GM18511 (cell line): ENCODE results near the gene SLC26A8.
"Not testable (repeated sequence)": the region's sequence is repeated elsewhere in the genome, so short reads cannot be mapped to it uniquely, and the experiment has no call there.

ENCODE experiments used
- ATAC-seq: cut with Tn5 transposase; IDR thresholded peaks from one replicate; pipeline ENCODE4 v1.9.1; 2021; ENCODE audit warnings: mild to moderate bottlenecking, moderate library complexity; ENCODE audit not compliant: unreplicated experiment

Gene SLC26A8

DNA sequence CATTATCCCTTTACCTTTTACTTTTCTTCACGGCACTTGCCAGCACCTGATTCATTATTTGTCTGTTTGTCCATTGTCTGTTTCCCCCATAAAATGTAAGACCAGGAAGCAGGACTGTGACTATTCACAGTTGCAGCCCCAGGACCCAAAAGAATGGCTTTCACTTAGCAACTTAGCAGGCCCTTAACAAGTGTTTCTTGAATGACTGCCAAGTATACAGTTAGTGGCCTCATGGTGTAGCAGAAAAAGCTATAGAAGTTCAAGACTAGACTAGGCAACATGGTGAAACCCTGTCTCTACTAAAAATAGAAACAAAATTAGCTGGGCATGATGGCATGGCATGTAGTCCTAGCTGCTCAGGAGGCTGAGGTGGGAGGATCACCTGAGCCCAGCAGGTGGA is 4.3 kb downstream of the SLC26A8 start:
- no peak for ATAC-seq

DNA sequence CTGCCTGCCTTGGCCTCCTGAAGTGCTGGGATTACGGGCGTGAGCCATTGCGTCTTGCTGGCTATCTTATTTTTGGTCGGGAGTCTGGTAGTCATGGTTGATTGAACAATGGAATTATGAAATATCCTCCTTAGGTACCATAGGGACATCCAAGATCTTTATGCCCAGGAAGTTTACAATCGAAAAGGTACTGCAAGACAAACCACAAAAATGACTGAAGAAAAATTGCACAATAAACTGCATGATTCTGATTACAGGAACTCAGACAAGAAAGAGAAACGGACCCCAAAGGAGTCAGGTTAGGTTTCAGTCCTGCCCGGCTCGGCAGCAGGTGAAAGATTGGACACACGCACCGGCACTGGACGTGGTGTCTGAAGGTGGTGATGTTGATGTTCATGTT is 5.3 kb downstream of the SLC26A8 start:
- no peak for ATAC-seq

- ATAC-seq, result no peak
Measured at GRCh38 chr6:36018339-36018738, 6.1 kb downstream of the SLC26A8 start.

DNA sequence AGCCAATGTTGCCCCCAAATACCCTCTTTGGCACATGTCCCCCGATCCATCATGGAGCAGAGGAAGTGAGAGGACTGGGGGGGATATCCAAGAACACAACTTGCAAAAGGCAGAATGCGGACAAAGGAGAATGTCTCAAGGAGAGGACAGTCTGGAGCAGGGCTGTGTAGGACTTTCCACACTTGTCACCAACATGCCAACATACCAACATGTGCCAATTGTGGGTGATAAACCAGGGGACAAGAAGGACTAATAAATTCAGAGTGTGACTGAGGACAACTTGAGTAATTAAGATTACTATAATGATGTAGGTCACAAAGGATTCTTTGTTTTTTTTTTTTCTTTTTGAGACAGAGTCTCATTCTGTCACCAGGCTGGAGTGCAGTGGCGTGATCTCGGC is 8.8 kb downstream of the SLC26A8 start:
- no peak for ATAC-seq

- no peak for ATAC-seq
Measured at GRCh38 chr6:36000451-36000850, 24.0 kb downstream of the SLC26A8 start.

- no peak for ATAC-seq
Measured at GRCh38 chr6:35993150-35993549, 31.3 kb downstream of the SLC26A8 start.

DNA sequence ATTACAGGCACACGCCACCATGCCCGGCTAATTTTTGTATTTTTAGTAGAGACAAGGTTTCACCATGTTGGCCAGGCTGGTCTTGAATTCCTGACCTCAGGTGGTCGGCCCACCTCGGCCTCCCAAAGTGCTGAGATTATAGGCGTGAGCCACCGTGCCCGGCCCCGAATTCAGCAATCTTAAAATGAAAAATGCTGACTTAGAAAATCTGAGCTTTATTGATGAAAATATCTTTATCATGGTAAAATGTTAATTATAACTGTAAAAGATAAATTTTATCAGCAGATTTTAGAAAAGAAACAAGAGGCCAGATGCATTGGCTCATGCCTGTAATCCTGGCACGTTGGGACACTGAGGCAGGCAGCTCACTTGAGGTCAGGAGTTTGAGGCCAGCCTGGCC is 36.4 kb downstream of the SLC26A8 start:
- not testable (repeated sequence) for ATAC-seq

GRCh38 chr6:35984701-35985100 is 39.7 kb downstream of the SLC26A8 start:
- no peak for ATAC-seq

- ATAC-seq, result no peak
Measured at GRCh38 chr6:35980991-35981645, 43.3 kb downstream of the SLC26A8 start.

GRCh38 chr6:35980126-35980525 is 44.3 kb downstream of the SLC26A8 start:
- ATAC-seq, result not testable (repeated sequence)

DNA sequence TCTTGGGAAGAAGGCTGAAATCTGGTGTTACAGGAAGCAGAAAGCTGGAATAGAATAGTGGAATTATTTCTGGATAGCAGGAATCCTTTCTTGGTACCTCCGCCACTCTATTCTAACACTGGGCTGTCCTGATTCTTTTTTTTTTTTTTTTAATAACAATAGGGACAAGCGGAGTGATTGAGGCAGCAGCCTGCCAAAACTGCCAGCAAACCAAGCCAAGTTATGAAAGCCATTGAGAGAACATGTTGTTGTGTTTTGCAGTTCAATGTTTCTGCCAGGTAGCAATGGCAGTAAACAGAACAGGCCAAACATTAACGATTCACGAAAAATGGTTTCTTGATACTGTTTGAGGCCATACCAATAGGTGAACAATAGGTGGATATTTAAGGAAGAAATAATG is 47.1 kb downstream of the SLC26A8 start:
- no peak for ATAC-seq

- peak; percentile 77 for ATAC-seq
Measured at GRCh38 chr6:35973670-35974222, 50.7 kb downstream of the SLC26A8 start.

- ATAC-seq, result no peak
Measured at GRCh38 chr6:35972471-35973367, 51.7 kb downstream of the SLC26A8 start.

DNA sequence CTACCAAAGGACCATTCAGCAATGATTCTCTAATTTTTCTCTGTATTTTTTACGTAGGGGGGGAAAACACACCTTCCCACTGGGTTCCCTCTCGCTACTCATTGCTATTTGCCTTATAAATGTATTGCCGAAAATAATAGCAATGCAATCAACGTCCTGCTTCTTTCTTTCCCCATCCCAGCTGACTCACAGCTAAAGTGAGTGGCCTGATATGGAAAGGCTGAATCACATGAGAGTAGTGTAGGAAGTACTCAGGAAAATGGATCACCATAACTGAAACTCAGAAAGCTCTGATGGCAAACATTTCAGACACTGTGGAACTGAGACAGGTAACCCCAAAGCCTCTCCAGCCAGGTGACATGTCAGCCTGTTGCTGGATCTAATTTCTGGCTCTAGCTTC is 54.3 kb downstream of the SLC26A8 start:
- no peak for ATAC-seq

DNA sequence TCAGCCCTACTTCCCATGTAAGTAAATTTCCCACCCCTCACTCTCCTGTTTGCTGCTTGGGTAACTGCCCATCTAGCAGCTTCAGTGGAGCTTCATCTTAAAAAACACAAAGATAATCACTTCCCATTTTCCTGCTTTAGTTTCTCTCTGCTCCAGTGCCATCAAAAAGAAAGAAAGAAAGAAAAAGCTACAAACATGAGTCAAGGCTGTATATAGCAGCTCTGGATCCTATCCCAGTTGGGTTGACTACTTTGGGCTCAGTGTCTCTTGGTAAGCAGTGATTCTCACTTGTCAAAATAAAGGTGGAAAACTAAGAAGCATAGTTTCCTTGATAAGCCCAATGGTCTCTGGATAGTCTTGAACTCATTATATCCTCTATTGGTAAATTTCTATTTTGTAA is 54.8 kb downstream of the SLC26A8 start:
- no peak for ATAC-seq

- no peak for ATAC-seq
Measured at GRCh38 chr6:35968821-35969220, 55.6 kb downstream of the SLC26A8 start.

DNA sequence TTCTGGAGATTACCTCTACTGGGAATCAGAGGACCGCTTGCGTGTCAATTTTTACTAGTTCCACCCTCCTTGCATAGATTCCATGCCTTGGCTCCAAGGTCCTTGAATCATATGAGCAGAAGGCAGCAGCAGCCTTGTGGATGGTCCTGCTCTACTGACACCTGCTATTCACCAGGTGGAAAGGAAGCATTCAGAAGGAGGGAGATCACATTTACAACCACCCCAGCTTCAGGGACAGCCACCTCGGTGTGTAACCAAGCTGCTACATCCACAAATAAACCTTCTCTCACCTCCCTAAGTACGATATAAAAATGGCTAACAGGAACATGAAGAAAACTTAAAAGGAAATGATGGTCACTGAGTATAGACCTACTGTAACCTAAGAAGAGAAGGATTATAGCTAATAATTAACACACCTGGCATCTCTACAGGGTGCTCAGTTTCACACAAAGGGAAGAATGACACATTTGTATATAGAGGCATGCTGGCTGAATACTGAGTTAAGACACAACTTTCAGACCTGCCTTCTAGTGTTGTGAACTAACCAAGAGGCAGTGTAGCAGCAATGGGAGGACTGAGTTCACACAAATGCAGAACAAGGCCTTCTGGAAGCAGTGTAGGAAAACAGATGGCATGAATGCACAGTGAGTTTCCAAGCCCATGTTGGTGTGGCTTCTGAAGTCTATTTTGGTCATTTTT is 57.2 kb downstream of the SLC26A8 start:
- ATAC-seq, result no peak

DNA sequence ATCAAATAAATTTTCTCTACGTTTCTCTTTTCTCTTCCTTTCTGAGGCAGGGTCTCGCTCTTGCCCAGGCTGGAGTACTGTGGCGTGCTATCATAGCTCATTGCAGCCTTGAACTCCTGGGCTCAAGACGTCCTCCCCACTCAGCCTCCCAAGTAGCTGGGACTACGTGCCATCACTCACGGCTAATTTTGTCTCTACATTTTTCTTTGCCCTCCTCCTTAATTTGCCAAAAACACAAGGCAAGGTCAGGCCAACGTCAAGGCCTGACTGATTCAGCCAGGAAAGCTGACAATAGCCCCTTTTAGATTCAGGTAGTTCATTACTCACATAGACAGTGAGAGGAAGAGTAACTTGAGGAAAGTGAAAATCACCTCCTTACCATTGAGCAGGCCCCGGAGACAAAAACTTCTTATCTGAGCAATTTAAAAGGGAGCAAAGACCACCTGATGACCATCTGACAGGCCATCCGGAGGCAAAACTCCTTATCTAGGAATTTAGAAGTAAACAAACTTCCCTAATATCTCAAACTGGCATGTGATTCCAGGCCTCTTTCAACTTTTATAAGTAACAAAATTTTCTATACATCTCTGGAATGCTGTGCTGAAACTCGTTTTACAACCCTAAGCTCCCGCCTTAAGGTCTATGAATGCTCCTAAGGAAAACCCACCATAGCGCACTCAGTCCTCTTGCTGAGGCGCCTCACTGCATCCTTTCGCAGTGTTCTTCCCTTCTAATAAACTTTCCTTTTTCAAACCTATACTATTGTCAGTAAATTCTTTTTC is 61.5 kb downstream of the SLC26A8 start:
- ATAC-seq, result no peak

DNA sequence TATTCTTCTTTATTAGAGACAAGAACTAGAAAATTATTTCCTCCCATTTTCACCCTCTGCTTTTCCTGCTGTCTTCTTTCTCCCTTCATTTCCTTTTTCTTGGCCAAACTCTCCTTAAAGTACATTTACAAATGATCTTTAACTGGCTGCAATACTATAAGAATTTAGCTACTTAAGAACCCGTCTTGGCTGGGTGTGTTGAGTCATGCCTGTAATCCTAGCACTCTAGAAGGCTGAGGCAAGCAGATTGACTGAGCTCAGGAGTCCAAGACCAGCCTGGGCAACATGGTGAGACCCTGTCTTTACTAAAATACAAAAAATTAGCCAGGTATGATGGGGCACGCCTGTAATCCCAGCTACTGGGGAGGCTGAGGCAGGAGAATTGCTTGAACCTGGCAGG is 64.3 kb downstream of the SLC26A8 start:
- no peak for ATAC-seq

DNA sequence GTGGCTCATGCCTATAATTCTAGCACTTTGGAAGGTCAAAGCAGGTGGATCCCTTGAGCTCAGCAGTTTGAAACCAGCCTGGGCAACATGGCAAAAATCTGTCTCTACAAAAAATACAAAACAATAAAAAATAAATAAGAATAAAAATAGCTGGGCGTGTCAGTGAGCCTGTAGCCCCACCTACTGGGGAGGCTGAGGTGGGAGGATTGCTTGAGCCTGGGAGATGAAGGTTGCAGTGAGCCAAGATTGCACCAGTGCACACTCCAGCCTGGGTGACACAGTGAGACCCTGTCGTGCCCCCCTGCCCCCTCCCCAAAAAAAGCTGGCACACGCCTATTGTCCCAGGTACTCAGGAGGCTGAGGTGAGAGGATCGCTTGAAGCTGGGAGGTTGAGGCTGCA is 68.5 kb downstream of the SLC26A8 start:
- no peak for ATAC-seq

DNA sequence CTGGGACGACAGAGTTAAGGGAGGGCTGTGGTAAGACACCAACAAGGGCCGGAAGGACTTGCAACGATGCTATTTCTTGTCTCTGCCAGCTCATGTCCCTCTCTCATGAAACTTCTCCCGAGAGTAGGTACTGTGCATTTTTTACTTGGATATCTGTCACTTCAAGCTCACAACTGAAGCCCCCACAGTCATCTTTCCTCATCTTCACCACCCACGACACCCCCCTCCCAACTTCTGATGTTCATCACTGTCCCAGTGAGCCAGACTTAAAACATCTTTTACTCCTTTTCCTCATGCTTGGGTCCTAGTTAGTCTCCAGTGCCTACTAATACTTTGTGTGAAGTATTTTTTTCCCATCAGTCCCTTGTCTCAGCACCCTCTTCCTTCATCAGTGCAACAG is 68.9 kb downstream of the SLC26A8 start:
- no peak for ATAC-seq
